Testis (tissue), 5 donors: ENCODE measurements around the gene PRKAB2. TPM values are rescaled to one million over a fixed set of nuclear protein-coding genes. Genes with fewer than 3 reads are reported as not detected.
A peak's percentile ranks its signal among the peaks of the same experiment; 100 is the strongest.

Experiments
- DNase-seq: peaks from one replicate; pipeline ENCODE4 v3.0.0-alpha.2; 2019
- H3K27ac ChIP-seq, 2 donors: fragments of 200-600 bp; sonication (generic); one replicate each; pipeline ENCODE4 v1.5.1; 2019
- H3K27me3 ChIP-seq: fragments of 200-600 bp; sonication (generic); one replicate; pipeline ENCODE4 v1.5.1; 2019
- H3K36me3 ChIP-seq: fragments of 200-600 bp; sonication (generic); one replicate; pipeline ENCODE4 v1.5.1; 2017; ENCODE audit warnings: low read depth; ENCODE audit errors: missing control alignments
- H3K4me1 ChIP-seq: fragments of 200-600 bp; sonication (generic); one replicate; pipeline ENCODE4 v1.5.1; 2019
- H3K4me3 ChIP-seq, 2 donors: fragments of 200-600 bp; sonication (generic); one replicate each; pipeline ENCODE4 v1.5.1; 2017 to 2019
- H3K9me3 ChIP-seq: fragments of 200-600 bp; sonication (generic); one replicate; pipeline ENCODE4 v1.5.1; 2017
- POLR2A ChIP-seq: fragments of 450-650 bp; IDR thresholded peaks from one replicate; pipeline ENCODE4 v1.6.1; 2017; ENCODE audit warnings: antibody characterized with exemption, mild to moderate bottlenecking, moderate library complexity
- WGBS, 2 donors: methylation state at CpG; one replicate each; pipeline ENCODE4 v1.1.5; 2018; 5-methylcytosine and 5-hydroxymethylcytosine counted together
- intact Hi-C: fragments of 100-400 bp; cut with DNase I; formaldehyde crosslinking; loops from one replicate; pipeline ENCODE4 v1.15.1; 2023; ENCODE audit warnings: low total_unique reads
- long read RNA-seq, 2 donors: transcript quantifications; one replicate each; lab custom pipeline, GENCODE V29; 2026
- polyA plus RNA-seq: library from polyadenylated mRNA; stranded (reverse); fragments of 350-450 nt; fragmentation: Illumina TruSeq; extraction: RNeasy Lipid Tissue Mini Kit (QIAGEN cat#74804); gene quantifications from one replicate; pipeline ENCODE4 v1.2.3, GENCODE V29; 2014; ENCODE audit warnings: low read depth, low replicate concordance; ENCODE audit not compliant: insufficient read depth
- total RNA-seq, 2 donors: library from RNA; depleted of rRNA; stranded (reverse); fragments of >200 nt; gene quantifications; one replicate each; pipeline ENCODE4 v1.2.3, GENCODE V29; 2016
- TF ChIP-seq, protein P1 (sequence below), 3 experiments: fragments of 450-650 bp in 2 of 3; fragments of 200-600 bp in 1 of 3; sonication (generic) in 1 of 3; IDR thresholded peaks; one replicate each; pipeline ENCODE4 v1.5.1; 2016 to 2019; ENCODE audit warnings: antibody characterized with exemption in 3 of 3, mild to moderate bottlenecking in 2 of 3, moderate library complexity in 1 of 3

Gene PRKAB2, protein sequence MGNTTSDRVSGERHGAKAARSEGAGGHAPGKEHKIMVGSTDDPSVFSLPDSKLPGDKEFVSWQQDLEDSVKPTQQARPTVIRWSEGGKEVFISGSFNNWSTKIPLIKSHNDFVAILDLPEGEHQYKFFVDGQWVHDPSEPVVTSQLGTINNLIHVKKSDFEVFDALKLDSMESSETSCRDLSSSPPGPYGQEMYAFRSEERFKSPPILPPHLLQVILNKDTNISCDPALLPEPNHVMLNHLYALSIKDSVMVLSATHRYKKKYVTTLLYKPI
- 10 to 100 TPM; 14.6 to 20.7 TPM for total RNA-seq
- polyA plus RNA-seq, result 15.5 TPM
- long read RNA-seq, donor 1, full-length matches to known transcripts, result 9 of 9 reads
- long read RNA-seq, donor 1, partial matches to known transcripts, result 0 of 9 reads
- long read RNA-seq, donor 1, other reads (novel, unspliced or antisense), result 0 of 9 reads
- long read RNA-seq, donor 2, full-length matches to known transcripts, result 5 of 10 reads
- long read RNA-seq, donor 2, partial matches to known transcripts, result 5 of 10 reads
- long read RNA-seq, donor 2, other reads (novel, unspliced or antisense), result 0 of 10 reads

DNA sequence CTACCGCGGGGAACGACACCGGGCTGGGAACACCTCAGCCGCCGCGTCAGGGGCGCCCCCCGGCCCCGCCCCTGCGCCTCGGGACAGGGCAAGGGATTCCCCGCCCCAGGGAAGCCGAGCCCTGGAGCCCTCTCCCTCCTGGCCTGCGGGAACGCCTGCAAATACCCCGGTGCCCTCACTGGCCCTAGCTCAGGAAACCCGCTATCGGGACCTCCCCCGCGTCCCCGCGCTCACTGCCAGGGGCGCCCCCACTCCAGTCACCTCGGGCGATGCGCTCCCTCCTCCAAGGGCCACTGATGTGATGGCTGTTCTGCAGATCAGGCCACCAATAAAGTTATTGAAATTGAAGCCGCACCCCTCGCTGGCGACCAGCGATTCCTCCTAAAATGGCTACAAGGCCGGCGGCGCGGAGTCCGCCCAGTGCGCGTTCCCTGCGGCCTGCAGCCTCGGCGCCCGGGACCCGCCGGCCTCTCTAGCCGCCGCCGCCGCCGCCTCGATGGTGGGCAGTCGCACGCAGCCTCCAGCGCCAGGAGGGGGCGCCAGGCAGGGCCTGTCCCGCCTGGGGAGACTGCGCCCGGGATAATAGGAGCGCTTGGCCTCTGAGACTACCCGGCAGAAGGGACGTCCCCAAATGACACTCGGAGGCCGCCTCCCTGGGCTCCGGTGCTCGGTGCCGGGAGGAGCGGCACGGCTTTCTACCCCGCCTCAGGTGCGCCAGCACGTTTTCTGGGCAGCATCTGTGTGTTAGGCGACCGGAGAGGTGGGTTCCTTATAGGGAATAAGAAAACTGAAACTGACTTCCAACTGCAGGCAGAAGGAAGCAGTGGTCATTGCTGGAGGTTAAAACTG lies at the start of gene PRKAB2:
PRKAB2 (minus strand) TSS at position 303 of the 849 bp plus-strand sequence. CDS start 326 bp downstream, outside the sequence.
- Histone ChIP-seq H3K27me3 (no peaks in the 10 kb centered on the region), H3K4me1 (peaks cover 23% of the 10 kb centered on the region), H3K4me3 (peak within 1 kb of the TSS; percentile 83 to 86), H3K9me3 (no peaks in the 10 kb centered on the region), H3K27ac (peak within 1 kb of the TSS; percentile 96), H3K36me3 (no peaks in the 10 kb centered on the region)
- peak; percentile 8 for TF ChIP-seq POLR2A
- TF ChIP-seq, protein P1, sequence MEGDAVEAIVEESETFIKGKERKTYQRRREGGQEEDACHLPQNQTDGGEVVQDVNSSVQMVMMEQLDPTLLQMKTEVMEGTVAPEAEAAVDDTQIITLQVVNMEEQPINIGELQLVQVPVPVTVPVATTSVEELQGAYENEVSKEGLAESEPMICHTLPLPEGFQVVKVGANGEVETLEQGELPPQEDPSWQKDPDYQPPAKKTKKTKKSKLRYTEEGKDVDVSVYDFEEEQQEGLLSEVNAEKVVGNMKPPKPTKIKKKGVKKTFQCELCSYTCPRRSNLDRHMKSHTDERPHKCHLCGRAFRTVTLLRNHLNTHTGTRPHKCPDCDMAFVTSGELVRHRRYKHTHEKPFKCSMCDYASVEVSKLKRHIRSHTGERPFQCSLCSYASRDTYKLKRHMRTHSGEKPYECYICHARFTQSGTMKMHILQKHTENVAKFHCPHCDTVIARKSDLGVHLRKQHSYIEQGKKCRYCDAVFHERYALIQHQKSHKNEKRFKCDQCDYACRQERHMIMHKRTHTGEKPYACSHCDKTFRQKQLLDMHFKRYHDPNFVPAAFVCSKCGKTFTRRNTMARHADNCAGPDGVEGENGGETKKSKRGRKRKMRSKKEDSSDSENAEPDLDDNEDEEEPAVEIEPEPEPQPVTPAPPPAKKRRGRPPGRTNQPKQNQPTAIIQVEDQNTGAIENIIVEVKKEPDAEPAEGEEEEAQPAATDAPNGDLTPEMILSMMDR (IDR thresholded peaks at IDR 0.05), result peak; percentile 92 to 95 (median 94)
- 0% methylated on average over 60 of the region's 72 CpGs; no CpG with 5 or more reads in 1 of the 2 donors for WGBS, 2 donors
- intact Hi-C loops, result loop anchor here (5.0 kb wide), 2 partner anchors 55 to 70 kb away; partner anchors contain the start of genes CHD1L and FMO5
- peak; percentile 97 for DNase-seq

DNA sequence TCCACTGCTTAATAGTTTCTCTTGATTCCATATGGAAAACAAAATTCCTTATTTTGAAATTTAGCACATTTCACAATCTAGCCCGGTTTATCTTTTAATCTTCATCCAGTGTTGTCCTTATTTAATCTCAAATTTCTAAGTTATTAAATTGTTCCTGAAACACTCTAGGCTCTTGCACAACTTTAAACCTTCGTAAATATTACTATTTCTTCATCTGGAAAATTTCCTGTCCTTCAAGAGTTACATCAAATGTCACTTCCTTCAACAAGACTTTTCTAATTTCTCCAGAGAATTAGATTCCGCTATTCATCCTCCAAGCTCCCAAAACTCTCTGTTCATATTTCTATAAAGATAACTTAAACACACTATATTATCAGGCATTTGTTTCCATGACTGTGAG lies 46.3 kb upstream of the PRKAB2 start:
- H3K9me3 ChIP-seq, result no peaks in the 10 kb centered on the region
- no peaks in the 10 kb centered on the region for H3K27me3 ChIP-seq
- no peaks in the 10 kb centered on the region for H3K36me3 ChIP-seq
- intact Hi-C loops, result no loop called here
- 57 to 62% methylated on average over 3 of the region's 3 CpGs for WGBS, 2 donors
- H3K4me3 ChIP-seq, result no peak overlapping the region
- no peak overlapping the region for H3K27ac ChIP-seq
- TF ChIP-seq POLR2A, result no peak
- TF ChIP-seq, protein P1 (IDR thresholded peaks at IDR 0.05), result no peak
- no peaks in the 10 kb centered on the region for H3K4me1 ChIP-seq
- no peak for DNase-seq

DNA sequence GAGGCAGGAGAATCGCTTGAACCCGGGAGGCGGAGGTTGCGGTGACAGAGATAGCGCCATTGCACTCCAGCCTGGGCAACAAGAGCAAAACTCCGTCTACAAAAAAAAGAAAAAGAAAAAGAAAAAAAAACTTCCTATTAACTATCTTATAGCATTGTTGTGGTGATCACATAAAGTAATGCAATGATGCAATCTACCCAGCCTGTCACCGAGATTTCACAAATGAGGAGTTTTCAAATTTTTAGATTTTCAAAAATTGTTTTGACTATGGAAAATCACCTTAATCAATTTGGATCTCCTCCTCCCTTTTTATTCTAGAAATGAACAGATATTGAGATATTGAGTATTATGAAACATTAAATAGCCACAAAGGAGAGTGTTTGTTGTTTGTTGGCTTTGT lies 44.9 kb upstream of the PRKAB2 start:
- Histone ChIP-seq H3K27ac (no peak overlapping the region), H3K9me3 (no peaks in the 10 kb centered on the region), H3K36me3 (no peaks in the 10 kb centered on the region), H3K27me3 (no peaks in the 10 kb centered on the region), H3K4me1 (no peaks in the 10 kb centered on the region), H3K4me3 (no peak overlapping the region)
- no peak for TF ChIP-seq POLR2A
- intact Hi-C loops, result no loop called here
- WGBS, 2 donors, result 90 to 93% methylated on average over 7 of the region's 7 CpGs
- no peak for DNase-seq

DNA sequence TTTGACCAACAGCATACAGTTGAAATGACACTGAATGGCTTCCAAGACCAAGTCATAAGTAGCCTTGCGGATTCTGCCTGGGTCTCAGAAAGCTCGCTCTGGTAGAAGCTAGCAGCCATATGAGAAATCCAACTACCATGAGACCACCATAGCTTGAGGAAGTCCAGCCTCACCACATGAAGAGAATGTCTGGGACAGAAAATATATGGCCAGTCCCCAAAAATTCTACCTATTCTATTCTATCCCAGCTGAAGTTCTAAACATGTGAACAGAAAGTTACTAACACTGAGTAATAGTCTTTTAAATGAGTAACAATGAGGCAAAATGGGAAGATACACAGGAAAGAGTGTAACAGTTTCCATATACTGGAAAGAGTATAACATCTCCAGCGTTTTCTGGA lies 43.9 kb upstream of the PRKAB2 start:
- DNase-seq, result no peak
- intact Hi-C loops, result no loop called here
- Histone ChIP-seq H3K4me3 (no peak overlapping the region), H3K27ac (no peak overlapping the region), H3K36me3 (no peaks in the 10 kb centered on the region), H3K9me3 (no peaks in the 10 kb centered on the region), H3K27me3 (no peaks in the 10 kb centered on the region), H3K4me1 (no peaks in the 10 kb centered on the region)
- WGBS, 2 donors, result 80 to 86% methylated on average over 3 of the region's 3 CpGs
- TF ChIP-seq, protein P1 (IDR thresholded peaks at IDR 0.05), result no peak
- TF ChIP-seq POLR2A, result no peak

DNA sequence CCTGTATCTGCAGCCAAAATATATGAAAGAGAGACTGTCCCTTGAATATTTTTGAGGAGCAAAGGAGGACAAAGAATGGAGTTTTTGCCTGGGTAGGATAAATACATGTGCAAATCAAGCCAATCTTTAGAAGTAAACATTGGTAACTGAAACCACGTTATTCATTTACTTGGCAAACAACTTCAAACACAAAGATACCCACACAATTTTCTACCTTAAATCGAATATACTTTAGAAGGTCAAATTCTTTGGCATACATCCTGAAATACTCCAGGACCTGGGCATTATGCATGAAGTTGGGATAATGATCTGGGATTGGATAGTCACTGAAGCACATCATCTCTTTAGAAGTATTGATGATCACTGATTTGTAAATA lies 43.3 kb upstream of the PRKAB2 start:
- Histone ChIP-seq H3K4me1 (no peaks in the 10 kb centered on the region), H3K27me3 (no peaks in the 10 kb centered on the region), H3K27ac (no peak overlapping the region), H3K9me3 (no peaks in the 10 kb centered on the region), H3K4me3 (no peak overlapping the region), H3K36me3 (no peaks in the 10 kb centered on the region)
- intact Hi-C loops, result no loop called here
- no peak for TF ChIP-seq POLR2A
- TF ChIP-seq, protein P1 (IDR thresholded peaks at IDR 0.05), result no peak
- no peak for DNase-seq
- WGBS, 2 donors, result 24 to 39% methylated on average over 2 of the region's 2 CpGs
